Ishikawa (cell line): Measurements from ENCODE around the gene CTSD.

ENCODE experiments used
- CEBPB ChIP-seq: IDR thresholded peaks from 2 replicates; pipeline ENCODE4 v1.6.1; 2012
- CREB1 ChIP-seq: IDR thresholded peaks from 2 replicates; pipeline ENCODE4 v1.6.1; 2012; ENCODE audit warnings: low read depth
- EGR1 ChIP-seq: IDR thresholded peaks from 2 replicates; pipeline ENCODE4 v1.6.1; 2012
- EP300 ChIP-seq: IDR thresholded peaks from 2 replicates; pipeline ENCODE4 v1.6.1; 2012; ENCODE audit warnings: borderline replicate concordance
- FOXM1 ChIP-seq: IDR thresholded peaks from 2 replicates; pipeline ENCODE4 v1.6.1; 2012; ENCODE audit warnings: low read depth, borderline replicate concordance
- MAX ChIP-seq: IDR thresholded peaks from 2 replicates; pipeline ENCODE4 v1.6.1; 2012
- NFIC ChIP-seq: IDR thresholded peaks from 2 replicates; pipeline ENCODE4 v1.6.1; 2012
- RAD21 ChIP-seq: IDR thresholded peaks from 2 replicates; pipeline ENCODE4 v1.6.1; 2012; ENCODE audit warnings: low read depth
- REST ChIP-seq: IDR thresholded peaks from 2 replicates; pipeline ENCODE4 v1.6.1; 2012; ENCODE audit warnings: low read depth, mild to moderate bottlenecking
- TAF1 ChIP-seq: IDR thresholded peaks from 2 replicates; pipeline ENCODE4 v1.6.1; 2012; ENCODE audit warnings: low read depth, mild to moderate bottlenecking
- TCF12 ChIP-seq: IDR thresholded peaks from 2 replicates; pipeline ENCODE4 v1.6.1; 2012; ENCODE audit warnings: low read depth
- TEAD4 ChIP-seq: IDR thresholded peaks from 2 replicates; pipeline ENCODE4 v1.6.1; 2012
- USF1 ChIP-seq: IDR thresholded peaks from 2 replicates; pipeline ENCODE4 v1.6.1; 2012
- YY1 ChIP-seq: IDR thresholded peaks from 2 replicates; pipeline ENCODE4 v1.6.1; 2012; ENCODE audit warnings: low read depth
- ZBTB7A ChIP-seq: IDR thresholded peaks from 2 replicates; pipeline ENCODE4 v1.6.1; 2012; ENCODE audit warnings: low read depth

Gene CTSD

GRCh38 chr11:1740786-1741530, 22.8 kb downstream of the CTSD start:
- TF ChIP-seq MAX (no peak), CREB1 (no peak), YY1 (no peak)

GRCh38 chr11:1739576-1739975, 24.2 kb downstream of the CTSD start:
- no peak for TF ChIP-seq YY1
- no peak for TF ChIP-seq EP300
- no peak for TF ChIP-seq CEBPB
- no peak for TF ChIP-seq MAX
- no peak for TF ChIP-seq NFIC
- no peak for TF ChIP-seq RAD21
- no peak for TF ChIP-seq FOXM1
- no peak for TF ChIP-seq EGR1
- TF ChIP-seq REST = no peak
- no peak for TF ChIP-seq CREB1
- no peak for TF ChIP-seq TAF1
- no peak for TF ChIP-seq USF1
- no peak for TF ChIP-seq TEAD4
- TF ChIP-seq ZBTB7A = no peak
- TF ChIP-seq TCF12 = no peak

GRCh38 chr11:1738380-1738779, 25.3 kb downstream of the CTSD start:
- TF ChIP-seq CREB1 = no peak
- no peak for TF ChIP-seq ZBTB7A
- no peak for TF ChIP-seq EP300
- TF ChIP-seq TEAD4 = no peak
- TF ChIP-seq MAX = no peak

GRCh38 chr11:1737080-1737757, 26.5 kb downstream of the CTSD start:
- no peak for TF ChIP-seq EGR1
- TF ChIP-seq RAD21 = no peak
- no peak for TF ChIP-seq EP300
- TF ChIP-seq REST = no peak
- no peak for TF ChIP-seq FOXM1
- TF ChIP-seq ZBTB7A = no peak
- no peak for TF ChIP-seq YY1
- TF ChIP-seq TAF1 = no peak
- no peak for TF ChIP-seq MAX

- TF ChIP-seq FOXM1 = no peak
- no peak for TF ChIP-seq EGR1
- TF ChIP-seq YY1 = no peak
- TF ChIP-seq CREB1 = no peak
- no peak for TF ChIP-seq USF1
- TF ChIP-seq TAF1 = no peak
- TF ChIP-seq ZBTB7A = no peak
- TF ChIP-seq EP300 = no peak
- no peak for TF ChIP-seq REST
- no peak for TF ChIP-seq CEBPB
Measured at GRCh38 chr11:1736447-1736992, 27.2 kb downstream of the CTSD start.
